ENCODE data around the gene PRKAA1. TPM values are rescaled to one million over a fixed set of nuclear protein-coding genes. Genes with fewer than 3 reads are reported as not detected.
A peak's percentile ranks its signal among the peaks of the same experiment; 100 is the strongest.

The PRKAA1 gene
- total and polyA plus RNA-seq, 2 of the 13 experiments (the other 11 are each of a cell fraction or from before 2014, with no cell fraction given) = 36.6 to 58.0 TPM

DNA sequence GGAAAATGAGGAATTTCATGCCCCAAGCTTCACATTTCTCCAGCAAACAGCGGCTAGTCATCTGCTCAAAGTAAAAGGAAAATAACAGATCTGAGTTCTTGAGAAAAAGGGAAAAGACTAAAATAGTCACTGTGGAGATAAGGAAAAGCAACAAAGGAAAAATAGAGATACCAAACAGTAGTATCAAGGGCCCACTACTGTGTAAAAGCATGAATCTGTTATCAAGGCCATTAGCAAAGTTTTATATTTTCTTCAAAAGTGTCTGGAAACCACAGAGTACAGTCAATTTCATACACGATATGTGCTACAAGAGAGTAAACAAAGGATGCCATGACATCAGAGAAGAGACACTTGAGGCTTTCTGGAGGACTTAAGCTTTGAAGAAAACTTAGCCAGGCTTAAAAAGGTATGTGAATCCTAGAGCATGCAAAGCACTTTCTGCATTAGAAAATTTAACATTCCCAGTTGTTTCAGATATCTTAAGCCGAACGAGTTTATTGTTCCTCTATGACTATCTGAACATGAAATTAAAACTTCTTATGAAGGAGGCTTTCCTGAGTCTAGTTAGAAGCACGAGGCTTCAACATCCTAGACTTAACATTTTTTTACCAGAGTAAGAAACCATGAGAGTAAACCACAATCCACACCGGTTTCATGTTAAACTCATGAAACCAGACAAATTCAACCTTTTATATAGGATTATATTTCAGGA is 43.6 kb downstream of the PRKAA1 start:
- H3K4me1 ChIP-seq (ENCODE audit: insufficient read depth, low read length) = peaks cover 21% of the 10 kb centered on the region
- TF ChIP-seq, protein P1, sequence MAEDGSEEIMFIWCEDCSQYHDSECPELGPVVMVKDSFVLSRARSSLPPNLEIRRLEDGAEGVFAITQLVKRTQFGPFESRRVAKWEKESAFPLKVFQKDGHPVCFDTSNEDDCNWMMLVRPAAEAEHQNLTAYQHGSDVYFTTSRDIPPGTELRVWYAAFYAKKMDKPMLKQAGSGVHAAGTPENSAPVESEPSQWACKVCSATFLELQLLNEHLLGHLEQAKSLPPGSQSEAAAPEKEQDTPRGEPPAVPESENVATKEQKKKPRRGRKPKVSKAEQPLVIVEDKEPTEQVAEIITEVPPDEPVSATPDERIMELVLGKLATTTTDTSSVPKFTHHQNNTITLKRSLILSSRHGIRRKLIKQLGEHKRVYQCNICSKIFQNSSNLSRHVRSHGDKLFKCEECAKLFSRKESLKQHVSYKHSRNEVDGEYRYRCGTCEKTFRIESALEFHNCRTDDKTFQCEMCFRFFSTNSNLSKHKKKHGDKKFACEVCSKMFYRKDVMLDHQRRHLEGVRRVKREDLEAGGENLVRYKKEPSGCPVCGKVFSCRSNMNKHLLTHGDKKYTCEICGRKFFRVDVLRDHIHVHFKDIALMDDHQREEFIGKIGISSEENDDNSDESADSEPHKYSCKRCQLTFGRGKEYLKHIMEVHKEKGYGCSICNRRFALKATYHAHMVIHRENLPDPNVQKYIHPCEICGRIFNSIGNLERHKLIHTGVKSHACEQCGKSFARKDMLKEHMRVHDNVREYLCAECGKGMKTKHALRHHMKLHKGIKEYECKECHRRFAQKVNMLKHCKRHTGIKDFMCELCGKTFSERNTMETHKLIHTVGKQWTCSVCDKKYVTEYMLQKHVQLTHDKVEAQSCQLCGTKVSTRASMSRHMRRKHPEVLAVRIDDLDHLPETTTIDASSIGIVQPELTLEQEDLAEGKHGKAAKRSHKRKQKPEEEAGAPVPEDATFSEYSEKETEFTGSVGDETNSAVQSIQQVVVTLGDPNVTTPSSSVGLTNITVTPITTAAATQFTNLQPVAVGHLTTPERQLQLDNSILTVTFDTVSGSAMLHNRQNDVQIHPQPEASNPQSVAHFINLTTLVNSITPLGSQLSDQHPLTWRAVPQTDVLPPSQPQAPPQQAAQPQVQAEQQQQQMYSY (CRISPR knock-in tag; IDR thresholded peaks at IDR 0.05) = no peak
- TF ChIP-seq ZMYM3 (CRISPR knock-in tag; IDR thresholded peaks at IDR 0.05) (no peak), ZBTB4 (CRISPR knock-in tag; IDR thresholded peaks at IDR 0.05; ENCODE audit: borderline replicate concordance) (no peak), NCOA1 (CRISPR knock-in tag; IDR thresholded peaks at IDR 0.05) (no peak), ZBTB8A (CRISPR knock-in tag; IDR thresholded peaks at IDR 0.05; ENCODE audit: borderline replicate concordance, low read depth) (no peak), CENPBD1 (CRISPR knock-in tag; IDR thresholded peaks at IDR 0.05; ENCODE audit: borderline replicate concordance, low read depth) (no peak), NFKB2 (CRISPR knock-in tag; IDR thresholded peaks at IDR 0.05; ENCODE audit: borderline replicate concordance) (no peak), ZMYM2 (CRISPR knock-in tag; IDR thresholded peaks at IDR 0.05) (no peak), FOXA1 (IDR thresholded peaks at IDR 0.05) (no peak), FOXA1 (CRISPR knock-in tag; IDR thresholded peaks at IDR 0.05) (0 out of 2 replicates have a peak, but pooled peaks have one; percentile 16), ZBTB42 (CRISPR knock-in tag; IDR thresholded peaks at IDR 0.05) (no peak)

More for the DNA sequence above, 43.6 kb downstream of the PRKAA1 start:
- Histone ChIP-seq H3K79me2 (ENCODE audit: insufficient read depth, low read length) (peaks cover 28% of the 10 kb centered on the region), H3K36me3 (replicated peaks in 1 of 2; ENCODE audit: control insufficient read depth in 1 of 2, insufficient read depth in 2 of 2, low read length in 2 of 2) (no peaks in the 10 kb centered on the region), H3K4me3 (replicated peaks in 1 of 3; ENCODE audit: insufficient read depth in 1 of 3, low read depth in 2 of 3, low read length in 3 of 3) (peak overlapping the region; percentile 65 to 94 (median 86)), H3K27ac (ENCODE audit: extremely low read length, insufficient read depth, low read length) (peak overlapping the region; percentile 70), H2AFZ (ENCODE audit: low read length) (no peak overlapping the region), H4K20me1 (ENCODE audit: insufficient read depth, low read length) (no peaks in the 10 kb centered on the region), H3K9me3 (ENCODE audit: low read length) (no peaks in the 10 kb centered on the region), H3K27me3 (ENCODE audit: control insufficient read depth in 1 of 2, insufficient read depth in 2 of 2, low read length in 2 of 2) (no peaks in the 10 kb centered on the region; a peak in 1 of 5 replicates), H3K9ac (ENCODE audit: insufficient read depth, low read depth, low read length) (peak overlapping the region; percentile 77), H3K4me2 (ENCODE audit: low read depth, low read length) (peak overlapping the region; percentile 74)
- DNase-seq (ENCODE audit: low spot score) = no peak
- WGBS (ENCODE audit: low lambda C conversion rate) = 21% methylated on average over 6 of the region's 6 CpGs
- CTCF ChIA-PET (ENCODE audit: low intra/inter-chr PET ratio, low total read pairs) = interaction anchor here (2.8 kb wide), 1 partner anchor 44 kb away, joined by 19 read pairs; the partner anchor contains the start of gene PRKAA1
- POLR2A ChIA-PET = no interaction called here
- intact Hi-C loops (cut with micrococcal nuclease; ENCODE audit: unreplicated experiment) (loop anchor here (1.0 to 2.0 kb wide), 3 partner anchors 44 to 124 kb away; partner anchors contain the start of genes PRKAA1 and RPL37), in situ Hi-C loops (cut with HindIII; ENCODE audit: extremely low pct_ligation_motif_present, low pct_unique_long_range_greater_than_20kb) (loop anchor here (5.0 kb wide), 2 partner anchors 78 to 123 kb away; no protein-coding TSS in a partner anchor)
- no peak for FAIRE-seq
- no peak for ATAC-seq
- no TSS peak for BruUV-seq (replicated peaks)

Measured in HepG2 (cell line).